IMR-90 (cell line): ENCODE data around the gene FGD3. TPM values are rescaled to one million over a fixed set of nuclear protein-coding genes. Genes with fewer than 3 reads are reported as not detected.
A peak's percentile ranks its signal among the peaks of the same experiment; 100 is the strongest.

ENCODE experiments used
- ATAC-seq: fragments of 200-7000 bp; cut with Tn5 transposase; 2 replicates; pipeline ENCODE4 v1.9.1; 2020; ENCODE audit warnings: low read depth, mild to moderate bottlenecking, moderate library complexity
- BruUV-seq: library from RNA; stranded (reverse); fragments of 400-500 nt; replicated peaks from 2 replicates; lab custom pipeline; 2021; lab: Mats Ljungman, UMichigan
- CTCF ChIA-PET: fragments of 300-600 bp; formaldehyde crosslinking; extraction: SDS; loops from one replicate; lab custom pipeline; 2021; ENCODE audit warnings: antibody characterized with exemption; lab: Yijun Ruan, JAX
- POLR2A ChIA-PET: fragments of 300-600 bp; sonication (Branson Sonifier 250); formaldehyde crosslinking; loops from one replicate; lab custom pipeline; 2022; ENCODE audit warnings: antibody characterized with exemption; ENCODE audit not compliant: unreplicated experiment; lab: Charles Lee
- DNase-seq: peaks from one replicate; pipeline ENCODE4 v3.0.0; 2013
- H2AFZ ChIP-seq: replicated peaks from 2 replicates; pipeline ENCODE3; 2013; ENCODE audit warnings: low read length, mild to moderate bottlenecking; ENCODE audit not compliant: poor library complexity
- H2AK5ac ChIP-seq: 2 replicates; pipeline ENCODE4 v1.6.1; 2013; ENCODE audit warnings: low read depth, low read length, inconsistent platforms
- H2AK9ac ChIP-seq: replicated peaks from 2 replicates; pipeline ENCODE3; 2013; ENCODE audit warnings: mild to moderate bottlenecking, low read depth, low read length, moderate library complexity; ENCODE audit not compliant: poor library complexity
- H2BK120ac ChIP-seq: 2 replicates; pipeline ENCODE4 v1.6.1; 2013; ENCODE audit warnings: low read depth, low read length, inconsistent platforms
- H2BK15ac ChIP-seq: 3 replicates; pipeline ENCODE4 v1.6.1; 2013; ENCODE audit warnings: low read depth, low read length, inconsistent platforms
- H2BK20ac ChIP-seq: 2 replicates; pipeline ENCODE4 v1.6.1; 2013; ENCODE audit warnings: low read depth, mild to moderate bottlenecking, inconsistent platforms, low read length, moderate library complexity
- H2BK5ac ChIP-seq: 2 replicates; pipeline ENCODE4 v1.6.1; 2013; ENCODE audit warnings: mild to moderate bottlenecking, low read depth, low read length, inconsistent platforms; ENCODE audit not compliant: poor library complexity, severe bottlenecking
- H3K14ac ChIP-seq: replicated peaks from 2 replicates; pipeline ENCODE4 v1.6.1; 2013; ENCODE audit warnings: low read depth, low read length, inconsistent platforms
- H3K18ac ChIP-seq: 2 replicates; pipeline ENCODE4 v1.6.1; 2013; ENCODE audit warnings: low read depth, low read length, control low read depth
- H3K23ac ChIP-seq: 2 replicates; pipeline ENCODE4 v1.6.1; 2013; ENCODE audit warnings: low read depth, low read length, inconsistent platforms
- H3K27ac ChIP-seq: 2 replicates; pipeline ENCODE4 v1.5.1; 2013; ENCODE audit warnings: mild to moderate bottlenecking, control low read depth, low read length; ENCODE audit not compliant: insufficient read depth
- H3K27me3 ChIP-seq: 2 replicates; pipeline ENCODE4 v1.6.1; 2013; ENCODE audit warnings: low read length; ENCODE audit not compliant: control insufficient read depth, insufficient read depth
- H3K36me3 ChIP-seq: 2 replicates; pipeline ENCODE4 v1.6.1; 2013; ENCODE audit warnings: low read length, mixed read lengths; ENCODE audit not compliant: control insufficient read depth, insufficient read depth
- H3K4ac ChIP-seq: 2 replicates; pipeline ENCODE4 v1.6.1; 2013; ENCODE audit warnings: low read depth, low read length, inconsistent platforms
- H3K4me1 ChIP-seq: 2 replicates; pipeline ENCODE4 v1.6.1; 2013; ENCODE audit warnings: low read length, mixed read lengths; ENCODE audit not compliant: control insufficient read depth, insufficient read depth
- H3K4me2 ChIP-seq: 2 replicates; pipeline ENCODE4 v1.6.1; 2013; ENCODE audit warnings: low read depth, mild to moderate bottlenecking, control low read depth, low read length, moderate library complexity
- H3K4me3 ChIP-seq: 2 replicates; pipeline ENCODE4 v1.5.1; 2013; ENCODE audit warnings: low read depth, mild to moderate bottlenecking, control low read depth, low read length, moderate library complexity; ENCODE audit not compliant: insufficient read depth
- H3K56ac ChIP-seq: 2 replicates; pipeline ENCODE4 v1.6.1; 2013; ENCODE audit warnings: low read length, inconsistent platforms; ENCODE audit not compliant: insufficient read depth; ENCODE audit errors: extremely low read depth
- H3K79me1 ChIP-seq, 2 experiments: 2 replicates each; pipeline ENCODE4 v1.6.1; 2013; ENCODE audit warnings: low read length in 2 of 2, inconsistent platforms in 1 of 2, low read depth in 1 of 2
- H3K9ac ChIP-seq: 2 replicates; pipeline ENCODE4 v1.6.1; 2013; ENCODE audit warnings: low read depth, low read length, control low read depth
- H3K9me1 ChIP-seq: 2 replicates; pipeline ENCODE4 v1.6.1; 2013; ENCODE audit warnings: low read length, inconsistent platforms; ENCODE audit not compliant: insufficient read depth
- H3K9me3 ChIP-seq: 2 replicates; pipeline ENCODE4 v1.6.1; 2013; ENCODE audit warnings: low read length; ENCODE audit not compliant: control insufficient read depth, insufficient read depth
- H4K20me1 ChIP-seq: 2 replicates; pipeline ENCODE4 v1.6.1; 2013; ENCODE audit warnings: low read length, inconsistent platforms; ENCODE audit not compliant: insufficient read depth
- H4K5ac ChIP-seq: 2 replicates; pipeline ENCODE4 v1.6.1; 2013; ENCODE audit warnings: mild to moderate bottlenecking, low read depth, low read length, control low read depth
- H4K8ac ChIP-seq, 2 experiments: 2 replicates each; pipeline ENCODE4 v1.6.1; 2013; ENCODE audit warnings: low read depth in 2 of 2, low read length in 2 of 2, control low read depth in 1 of 2, inconsistent platforms in 1 of 2
- H4K91ac ChIP-seq: 2 replicates; pipeline ENCODE4 v1.6.1; 2013; ENCODE audit warnings: low read depth, low read length, inconsistent platforms; ENCODE audit not compliant: insufficient read depth
- BHLHE40 ChIP-seq: fragments of 150-350 bp; IDR thresholded peaks from 2 replicates; pipeline ENCODE4 v1.6.1; 2016; ENCODE audit warnings: mild to moderate bottlenecking, low read depth, low read length
- CEBPB ChIP-seq: IDR thresholded peaks from 2 replicates; pipeline ENCODE4 v1.6.1; 2012; ENCODE audit warnings: low read depth, low read length, improper control_type of control experiment
- ELK1 ChIP-seq: fragments of 150-350 bp; IDR thresholded peaks from 2 replicates; pipeline ENCODE4 v1.6.1; 2016; ENCODE audit warnings: low read depth, mild to moderate bottlenecking, low read length, moderate library complexity, borderline replicate concordance
- NFE2L2 ChIP-seq: fragments of 150-350 bp; IDR thresholded peaks from 2 replicates; pipeline ENCODE4 v1.6.1; 2016; ENCODE audit warnings: low read depth, mild to moderate bottlenecking, low read length
- POLR2A ChIP-seq: IDR thresholded peaks from 2 replicates; pipeline ENCODE4 v1.6.1; 2012; ENCODE audit warnings: mild to moderate bottlenecking, low read depth, low read length
- RCOR1 ChIP-seq: IDR thresholded peaks from 2 replicates; pipeline ENCODE4 v1.6.1; 2012; ENCODE audit warnings: mild to moderate bottlenecking, low read length, improper control_type of control experiment; ENCODE audit not compliant: insufficient replicate concordance
- WGBS, 2 experiments: methylation state at CpG; one replicate each; pipeline versions ENCODE4 v1.1.5 to v1.1.7; 2013; ENCODE audit warnings: missing lambda C conversion rate in 2 of 2; ENCODE audit not compliant: insufficient read length in 1 of 2; ENCODE audit errors: extremely low coverage in 2 of 2; 5-methylcytosine and 5-hydroxymethylcytosine counted together
- dilution Hi-C: fragments of 300-500 bp; cut with HindIII; formaldehyde crosslinking; loops from one replicate; pipeline ENCODE4 v1.14.3; 2018; ENCODE audit warnings: low sequenced_read_pairs; ENCODE audit not compliant: unreplicated experiment
- in situ Hi-C: fragments of 300-500 bp; cut with MboI; formaldehyde crosslinking; loops from 3 replicates; pipeline ENCODE4 v1.14.3; 2019; ENCODE audit warnings: low sequenced_read_pairs, inconsistent platforms, mixed read lengths
- intact Hi-C: fragments of 100-400 bp; cut with micrococcal nuclease; formaldehyde crosslinking; loops from 2 replicates; pipeline ENCODE4 v1.10.0; 2022
- polyA plus RNA-seq, 3 experiments: library from polyadenylated mRNA; depleted of rRNA; stranded (reverse); fragments of >200 nt; gene quantifications; 2 replicates each; pipeline ENCODE4 v1.2.3, GENCODE V29; 2012; ENCODE audit warnings: low replicate concordance in 1 of 3
- total RNA-seq: library from RNA; depleted of rRNA; stranded (reverse); fragments of >200 nt; gene quantifications from 2 replicates; pipeline ENCODE4 v1.2.3, GENCODE V29; 2012
- TF ChIP-seq, protein P1 (sequence below): fragments of 150-350 bp; IDR thresholded peaks from 2 replicates; pipeline ENCODE4 v1.6.1; 2017; ENCODE audit warnings: mild to moderate bottlenecking, antibody characterized with exemption, low read length, low read depth
- TF ChIP-seq, protein P2 (sequence below): conservative IDR thresholded peaks from 2 replicates; pipeline ENCODE4 v1.5.1; 2012; ENCODE audit warnings: mild to moderate bottlenecking, low read depth, low read length, improper control_type of control experiment

The FGD3 gene
- total and polyA plus RNA-seq, 2 of the 4 experiments (the other 2 are of a cell fraction), result not detected

GRCh38 chr9:93059011-93059714 lies 111.8 kb downstream of the FGD3 start:
- CTCF ChIA-PET, result no interaction called here
- no peaks in the 10 kb centered on the region for H3K36me3 ChIP-seq
- H3K79me1 ChIP-seq, result no peaks in the 10 kb centered on the region
- H3K9me1 ChIP-seq, result no peaks in the 10 kb centered on the region; the same call in 1 of the 2 replicates
- no peak overlapping the region for H2AK5ac ChIP-seq
- H3K4me3 ChIP-seq, result peak overlapping the region; percentile 25
- H2AK9ac ChIP-seq, result peak overlapping the region; percentile 78
- WGBS, 2 experiments, result 92% methylated on average over 14 of the region's 53 CpGs; no CpG with 5 or more reads in 1 of the 2 experiments
- H4K8ac ChIP-seq, result no peak overlapping the region
- POLR2A ChIA-PET, result no interaction called here
- no peak overlapping the region for H2BK120ac ChIP-seq
- no peak overlapping the region for H4K91ac ChIP-seq
- no peak overlapping the region for H3K23ac ChIP-seq
- ATAC-seq (no peak; the same call in 1 of the 2 replicates), DNase-seq (no peak)
- TF ChIP-seq, protein P1, sequence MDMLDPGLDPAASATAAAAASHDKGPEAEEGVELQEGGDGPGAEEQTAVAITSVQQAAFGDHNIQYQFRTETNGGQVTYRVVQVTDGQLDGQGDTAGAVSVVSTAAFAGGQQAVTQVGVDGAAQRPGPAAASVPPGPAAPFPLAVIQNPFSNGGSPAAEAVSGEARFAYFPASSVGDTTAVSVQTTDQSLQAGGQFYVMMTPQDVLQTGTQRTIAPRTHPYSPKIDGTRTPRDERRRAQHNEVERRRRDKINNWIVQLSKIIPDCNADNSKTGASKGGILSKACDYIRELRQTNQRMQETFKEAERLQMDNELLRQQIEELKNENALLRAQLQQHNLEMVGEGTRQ, result no peak
- no peak for TF ChIP-seq BHLHE40
- TF ChIP-seq, protein P2, sequence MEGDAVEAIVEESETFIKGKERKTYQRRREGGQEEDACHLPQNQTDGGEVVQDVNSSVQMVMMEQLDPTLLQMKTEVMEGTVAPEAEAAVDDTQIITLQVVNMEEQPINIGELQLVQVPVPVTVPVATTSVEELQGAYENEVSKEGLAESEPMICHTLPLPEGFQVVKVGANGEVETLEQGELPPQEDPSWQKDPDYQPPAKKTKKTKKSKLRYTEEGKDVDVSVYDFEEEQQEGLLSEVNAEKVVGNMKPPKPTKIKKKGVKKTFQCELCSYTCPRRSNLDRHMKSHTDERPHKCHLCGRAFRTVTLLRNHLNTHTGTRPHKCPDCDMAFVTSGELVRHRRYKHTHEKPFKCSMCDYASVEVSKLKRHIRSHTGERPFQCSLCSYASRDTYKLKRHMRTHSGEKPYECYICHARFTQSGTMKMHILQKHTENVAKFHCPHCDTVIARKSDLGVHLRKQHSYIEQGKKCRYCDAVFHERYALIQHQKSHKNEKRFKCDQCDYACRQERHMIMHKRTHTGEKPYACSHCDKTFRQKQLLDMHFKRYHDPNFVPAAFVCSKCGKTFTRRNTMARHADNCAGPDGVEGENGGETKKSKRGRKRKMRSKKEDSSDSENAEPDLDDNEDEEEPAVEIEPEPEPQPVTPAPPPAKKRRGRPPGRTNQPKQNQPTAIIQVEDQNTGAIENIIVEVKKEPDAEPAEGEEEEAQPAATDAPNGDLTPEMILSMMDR, result no peak
- no peak for TF ChIP-seq RCOR1
- no peak for TF ChIP-seq CEBPB
- no peak for TF ChIP-seq ELK1
- no peak for TF ChIP-seq POLR2A
- no peak for TF ChIP-seq NFE2L2
- H4K20me1 ChIP-seq, result no peaks in the 10 kb centered on the region
- H2BK5ac ChIP-seq, result no peak overlapping the region
- peak overlapping the region; percentile 65 for H2AFZ ChIP-seq
- no peak overlapping the region for H3K27ac ChIP-seq
- intact Hi-C loops (no loop called here), dilution Hi-C loops (no loop called here), in situ Hi-C loops (no loop called here)
- H3K4ac ChIP-seq, result no peak overlapping the region
- peaks cover 2% of the 10 kb centered on the region; the same call in 1 of the 2 replicates for H3K4me1 ChIP-seq
- H4K5ac ChIP-seq, result no peak overlapping the region
- H3K9ac ChIP-seq, result no peak overlapping the region
- no peak overlapping the region for H3K56ac ChIP-seq
- no peak overlapping the region for H3K18ac ChIP-seq
- no TSS peak for BruUV-seq
- no peak overlapping the region for H3K14ac ChIP-seq
- H2BK20ac ChIP-seq, result no peak overlapping the region
- H3K27me3 ChIP-seq, result peaks cover 14% of the 10 kb centered on the region; the same call in 1 of the 2 replicates
- no peaks in the 10 kb centered on the region for H3K9me3 ChIP-seq
- no peak overlapping the region for H2BK15ac ChIP-seq
- H3K4me2 ChIP-seq, result peak overlapping the region; percentile 55; the same call in 1 of the 2 replicates
